Tibial nerve (tissue), 4 donors: ENCODE measurements around the gene ADIPOR2. TPM values are rescaled to one million over a fixed set of nuclear protein-coding genes. Genes with fewer than 3 reads are reported as not detected.
A peak's percentile ranks its signal among the peaks of the same experiment; 100 is the strongest.
"Not testable (repeated sequence)": the region's sequence is repeated elsewhere in the genome, so short reads cannot be mapped to it uniquely, and the experiment has no call there.

Experiments
- DNase-seq, 2 donors: peaks; one replicate each; pipeline ENCODE4 v3.0.0-alpha.2; 2019; ENCODE audit warnings: low spot score in 2 of 2
- H3K27ac ChIP-seq, 4 donors: fragments of 200-600 bp; sonication (generic) in 3 of 4; one replicate each; pipeline ENCODE4 v1.5.1; 2017 to 2019; ENCODE audit warnings: mild to moderate bottlenecking in 1 of 4
- H3K27me3 ChIP-seq, 2 donors: fragments of 200-600 bp; sonication (generic) in 1 of 2; one replicate each; pipeline versions ENCODE4 v1.5.1 to v1.6.0; 2017 to 2019
- H3K36me3 ChIP-seq, 3 donors: fragments of 200-600 bp; sonication (generic); one replicate each; pipeline ENCODE4 v1.5.1; 2018 to 2019
- H3K4me1 ChIP-seq, 4 donors: fragments of 200-600 bp; sonication (generic) in 3 of 4; one replicate each; pipeline ENCODE4 v1.5.1; 2017 to 2019
- H3K4me3 ChIP-seq, 4 donors: fragments of 200-600 bp; sonication (generic) in 3 of 4; one replicate each; pipeline ENCODE4 v1.5.1; 2017 to 2019; ENCODE audit warnings: mild to moderate bottlenecking in 1 of 4, moderate library complexity in 1 of 4
- H3K9me3 ChIP-seq, 4 donors: fragments of 200-600 bp; sonication (generic) in 3 of 4; one replicate each; pipeline ENCODE4 v1.5.1; 2017 to 2019
- CTCF ChIP-seq, 5 experiments: fragments of 200-600 bp in 3 of 5; fragments of 450-650 bp in 2 of 5; sonication (generic) in 3 of 5; IDR thresholded peaks; one replicate each; pipeline ENCODE4 v1.5.1; 2016 to 2019; ENCODE audit warnings: antibody characterized with exemption in 5 of 5, mild to moderate bottlenecking in 3 of 5, moderate library complexity in 2 of 5
- EP300 ChIP-seq, 2 donors: sonication (generic); formaldehyde crosslinking; IDR thresholded peaks; one replicate each; pipeline ENCODE4 v1.6.1; 2017; ENCODE audit warnings: antibody characterized with exemption in 2 of 2, mild to moderate bottlenecking in 1 of 2
- POLR2A ChIP-seq, 2 donors: fragments of 450-650 bp; IDR thresholded peaks; one replicate each; pipeline ENCODE4 v1.6.1; 2017; ENCODE audit warnings: antibody characterized with exemption in 2 of 2, mild to moderate bottlenecking in 2 of 2, moderate library complexity in 2 of 2
- WGBS, 2 donors: methylation state at CpG; one replicate each; pipeline ENCODE4 v1.1.5; 2018; 5-methylcytosine and 5-hydroxymethylcytosine counted together
- total RNA-seq, 4 donors: library from RNA; depleted of rRNA; stranded (reverse); fragments of >200 nt; gene quantifications; one replicate each; pipeline ENCODE4 v1.1.0, GENCODE V29; 2016

The ADIPOR2 gene
- total RNA-seq, 4 donors from 2014 or later = 66.6 to 123 (median 72.1) TPM

DNA sequence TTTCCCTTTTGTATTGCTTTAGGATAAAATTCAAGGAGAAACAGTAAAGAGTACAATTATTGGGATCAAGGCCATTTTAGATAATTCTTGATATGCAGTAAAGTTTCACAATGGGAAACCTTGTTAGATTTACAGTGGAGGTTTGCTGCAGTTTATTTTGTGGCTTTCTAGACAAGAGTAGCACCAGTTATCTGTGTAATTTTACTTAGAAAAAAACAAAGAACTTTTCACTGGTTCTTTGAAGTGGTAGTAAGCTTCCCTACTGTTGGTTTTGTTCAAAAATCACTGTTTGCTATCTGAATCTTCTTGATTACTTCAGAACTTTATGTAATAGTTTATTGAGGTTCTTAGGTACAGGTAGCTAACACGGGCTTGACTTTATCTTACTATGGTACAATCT is 42.0 kb downstream of the ADIPOR2 start:
- DNase-seq = no peak
- no peak overlapping the region for H3K4me3 ChIP-seq
- TF ChIP-seq EP300 (IDR thresholded peaks at IDR 0.05) (no peak), CTCF (IDR thresholded peaks at IDR 0.05) (no peak), POLR2A (IDR thresholded peaks at IDR 0.05) (no peak)
- WGBS, 2 donors = 80 to 86% methylated on average over 1 of the region's 1 CpG
- peaks cover 0 to 39% (median 9%) of the 10 kb centered on the region in 4 donors for H3K4me1 ChIP-seq
- H3K9me3 ChIP-seq = no peaks in the 10 kb centered on the region
- no peaks in the 10 kb centered on the region for H3K36me3 ChIP-seq
- H3K27ac ChIP-seq = no peak overlapping the region
- H3K27me3 ChIP-seq = no peaks in the 10 kb centered on the region

DNA sequence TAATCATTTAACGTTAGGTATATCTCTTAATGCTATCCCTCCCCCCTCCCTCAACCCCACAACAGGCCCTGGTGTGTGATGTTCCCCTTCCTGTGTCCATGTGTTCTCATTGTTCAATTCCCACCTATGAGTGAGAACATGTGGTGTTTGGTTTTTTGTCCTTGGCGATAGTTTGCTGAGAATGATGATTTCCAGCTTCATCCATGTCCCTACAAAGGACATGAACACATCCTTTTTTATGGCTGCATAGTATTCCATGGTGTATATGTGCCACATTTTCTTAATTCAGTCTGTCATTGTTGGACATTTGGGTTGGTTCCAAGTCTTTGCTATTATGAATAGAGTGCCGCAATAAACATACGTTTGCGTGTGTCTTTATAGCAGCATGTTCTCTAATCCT is 42.8 kb downstream of the ADIPOR2 start:
- 96 to 98% methylated on average over 5 of the region's 5 CpGs for WGBS, 2 donors

GRCh38 chr12:1737652-1738286 is 46.9 kb downstream of the ADIPOR2 start:
- Histone ChIP-seq H3K36me3 (no peaks in the 10 kb centered on the region), H3K4me3 (no peak overlapping the region), H3K27ac (peak overlapping the region in 2 of 4 donors; percentile 1 to 11), H3K27me3 (no peaks in the 10 kb centered on the region), H3K4me1 (peaks cover 0 to 62% (median 12%) of the 10 kb centered on the region in 4 donors), H3K9me3 (no peaks in the 10 kb centered on the region)
- DNase-seq = no peak
- TF ChIP-seq EP300 (IDR thresholded peaks at IDR 0.05) = no peak
- no peak for TF ChIP-seq CTCF (IDR thresholded peaks at IDR 0.05)
- no peak for TF ChIP-seq POLR2A (IDR thresholded peaks at IDR 0.05)
- 69 to 72% methylated on average over 6 of the region's 6 CpGs for WGBS, 2 donors

More for the DNA sequence above, 42.8 kb downstream of the ADIPOR2 start:
- peaks cover 0 to 42% (median 12%) of the 10 kb centered on the region in 4 donors for H3K4me1 ChIP-seq
- not testable (repeated sequence) for H3K4me3 ChIP-seq, H3K27me3 ChIP-seq, H3K27ac ChIP-seq, H3K36me3 ChIP-seq, H3K9me3 ChIP-seq, DNase-seq

GRCh38 chr12:1738446-1738845 is 47.6 kb downstream of the ADIPOR2 start:
- Histone ChIP-seq H3K4me1 (peaks cover 0 to 58% (median 12%) of the 10 kb centered on the region in 4 donors), H3K9me3 (no peaks in the 10 kb centered on the region), H3K27ac (peak overlapping the region in 1 of 4 donors; percentile 1), H3K4me3 (no peak overlapping the region), H3K36me3 (no peaks in the 10 kb centered on the region), H3K27me3 (no peaks in the 10 kb centered on the region)
- TF ChIP-seq CTCF (IDR thresholded peaks at IDR 0.05) = no peak
- TF ChIP-seq POLR2A (IDR thresholded peaks at IDR 0.05) = no peak
- no peak for TF ChIP-seq EP300 (IDR thresholded peaks at IDR 0.05)
- no peak for DNase-seq

GRCh38 chr12:1739368-1739767 is 48.5 kb downstream of the ADIPOR2 start:
- 90 to 92% methylated on average over 1 of the region's 1 CpG for WGBS, 2 donors
- TF ChIP-seq POLR2A (IDR thresholded peaks at IDR 0.05) (no peak), CTCF (IDR thresholded peaks at IDR 0.05) (no peak), EP300 (IDR thresholded peaks at IDR 0.05) (no peak)
- H3K9me3 ChIP-seq = no peaks in the 10 kb centered on the region
- H3K27me3 ChIP-seq = no peaks in the 10 kb centered on the region
- H3K27ac ChIP-seq = no peak overlapping the region
- H3K4me1 ChIP-seq = peaks cover 0 to 58% (median 12%) of the 10 kb centered on the region in 4 donors
- no peak for DNase-seq
- H3K4me3 ChIP-seq = no peak overlapping the region
- peaks cover 0 to 4% (median 0%) of the 10 kb centered on the region in 3 donors for H3K36me3 ChIP-seq
